Non-pigmented ciliary epithelial cell (primary cell): ENCODE data around the gene LONRF3.
A peak's percentile ranks its signal among the peaks of the same experiment; 100 is the strongest.

Experiments used
- DNase-seq: peaks from one replicate; pipeline ENCODE4 v3.0.0-alpha.2; 2010; ENCODE audit warnings: low read depth

LONRF3 gene

DNA sequence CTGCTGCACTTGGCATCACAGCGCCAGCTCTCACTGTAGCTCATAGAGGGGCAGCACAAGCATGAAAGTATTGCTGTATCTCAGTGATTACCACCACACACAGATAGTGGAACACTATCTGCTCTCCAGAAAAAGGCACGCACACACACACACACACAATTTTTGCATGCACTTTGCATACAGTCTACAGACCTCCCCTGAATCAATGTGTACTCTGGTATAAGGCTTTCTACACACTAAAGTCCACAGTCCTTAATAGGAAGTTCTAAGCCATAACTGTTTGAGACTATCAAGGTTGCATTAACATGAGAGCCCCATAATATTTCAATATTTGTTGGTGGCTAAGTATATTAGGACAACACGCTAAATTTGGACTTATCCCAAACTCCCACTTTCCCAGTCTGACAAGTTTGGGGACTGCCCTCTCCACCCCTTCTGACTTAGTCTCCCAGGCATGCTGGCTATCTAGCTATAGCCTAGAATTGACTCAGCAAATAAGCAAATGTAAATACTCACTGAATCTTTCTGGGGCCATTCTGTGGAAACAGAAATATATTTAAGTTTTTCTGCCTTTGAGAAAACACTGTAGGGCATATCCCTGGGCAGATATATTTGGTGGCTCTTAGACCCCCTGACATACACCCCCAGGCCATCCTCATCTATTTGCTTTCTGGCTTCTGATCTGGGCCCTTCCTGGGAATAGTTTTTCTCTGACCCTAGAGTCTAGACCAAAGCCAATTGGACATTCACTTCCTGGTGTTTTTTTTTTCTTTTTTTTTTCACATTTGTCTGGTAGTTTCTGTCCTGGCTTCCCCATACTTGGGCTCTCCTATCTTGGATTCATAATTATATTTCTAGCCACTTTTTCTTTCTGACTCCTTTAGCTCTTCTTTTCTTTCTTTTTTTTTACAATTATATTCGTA is 62.0 kb downstream of the LONRF3 start:
- no peak for DNase-seq

- DNase-seq = no peak
These were observed 66.0 kb downstream of the LONRF3 start for GRCh38 chrX:119040432-119040831.

GRCh38 chrX:119041175-119041574 is 66.8 kb downstream of the LONRF3 start:
- DNase-seq = peak; percentile 40

GRCh38 chrX:119042040-119042439 is 67.6 kb downstream of the LONRF3 start:
- no peak for DNase-seq

DNA sequence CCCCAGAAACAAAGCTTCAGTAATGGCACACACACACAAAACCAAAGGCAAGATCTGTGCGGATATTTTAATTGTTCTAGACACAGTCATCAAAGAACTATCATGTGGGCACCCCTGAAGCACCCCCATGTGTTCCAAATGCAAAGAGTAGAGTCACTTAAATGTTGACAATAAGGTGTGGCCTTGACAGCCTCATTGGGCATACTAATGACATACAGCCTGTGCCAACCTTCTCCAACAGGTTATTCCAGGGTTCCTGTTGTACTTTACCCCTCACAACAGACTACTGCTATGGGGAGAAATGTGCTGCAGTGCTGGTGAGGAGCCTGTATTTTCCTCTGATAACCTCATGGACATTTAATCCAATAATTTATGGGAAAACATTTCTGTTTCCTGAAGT is 68.6 kb downstream of the LONRF3 start:
- DNase-seq = no peak

DNA sequence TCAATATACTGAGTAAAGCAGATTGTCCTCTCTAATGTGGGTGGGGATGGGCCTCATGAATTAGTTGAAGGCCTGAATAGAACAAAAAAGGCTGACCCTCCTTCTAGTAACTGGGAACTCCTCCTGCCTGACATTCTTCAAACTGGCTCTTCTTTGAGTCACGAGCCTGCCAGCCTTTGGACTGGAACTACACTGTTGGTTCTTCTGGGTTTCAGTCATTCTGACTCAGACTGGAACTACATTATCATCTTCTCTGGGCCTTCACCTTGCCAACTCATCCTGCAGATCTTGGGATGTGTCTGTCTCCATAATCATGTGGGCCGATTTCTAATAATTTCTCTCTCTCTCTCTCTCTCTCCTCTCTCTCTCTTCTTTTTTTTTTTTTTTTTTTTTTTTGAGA is 71.5 kb downstream of the LONRF3 start:
- no peak for DNase-seq

DNA sequence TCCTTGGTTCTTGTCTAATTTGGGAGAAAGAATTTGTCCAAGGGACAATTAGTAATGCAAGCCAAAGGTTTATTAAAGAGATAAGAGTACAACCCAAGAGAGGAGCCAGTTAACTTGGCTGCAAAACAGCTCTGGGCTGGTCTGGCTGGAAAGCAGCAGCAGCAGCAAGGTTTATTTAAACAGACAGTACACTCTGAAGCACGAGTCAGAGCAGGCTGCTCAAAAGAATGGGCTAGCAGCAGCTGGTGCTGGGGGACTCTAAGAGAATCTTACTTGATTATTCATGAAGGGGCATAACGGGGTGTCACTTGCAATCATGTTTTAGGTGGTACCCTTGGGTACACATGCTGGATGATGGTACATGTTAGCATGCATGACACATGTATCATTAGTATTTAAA is 81.3 kb downstream of the LONRF3 start:
- DNase-seq = no peak

DNA sequence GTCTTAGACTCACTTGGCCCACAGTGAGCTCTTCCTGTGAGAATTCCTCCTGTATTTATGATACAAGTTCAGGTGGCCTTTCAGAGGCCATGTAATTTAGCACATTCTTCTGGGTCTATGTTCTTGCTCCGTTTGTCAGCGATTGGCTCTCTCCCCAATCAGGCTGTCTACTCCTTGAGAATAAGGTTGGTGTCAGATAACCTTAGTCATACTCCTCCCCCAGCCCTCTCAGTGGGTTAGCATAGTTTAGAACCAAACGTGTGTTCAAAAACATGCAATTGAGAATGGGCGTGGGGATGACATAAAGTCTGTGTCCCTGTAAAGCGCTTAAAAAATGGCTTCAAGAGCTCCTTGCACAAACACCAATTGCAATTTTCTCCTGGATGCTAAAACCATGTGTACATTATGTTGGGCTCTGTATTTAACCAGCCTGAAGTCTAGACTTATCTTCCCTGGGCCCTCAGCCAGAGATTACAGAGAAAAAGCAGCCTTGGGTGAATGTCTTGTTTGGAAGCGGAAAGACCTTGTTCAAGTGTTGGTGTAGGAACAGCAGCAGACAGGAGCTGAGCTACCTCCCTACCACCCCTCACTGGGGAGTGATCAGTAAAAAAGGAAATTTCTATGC is 88.4 kb downstream of the LONRF3 start:
- peak; percentile 24 for DNase-seq

DNA sequence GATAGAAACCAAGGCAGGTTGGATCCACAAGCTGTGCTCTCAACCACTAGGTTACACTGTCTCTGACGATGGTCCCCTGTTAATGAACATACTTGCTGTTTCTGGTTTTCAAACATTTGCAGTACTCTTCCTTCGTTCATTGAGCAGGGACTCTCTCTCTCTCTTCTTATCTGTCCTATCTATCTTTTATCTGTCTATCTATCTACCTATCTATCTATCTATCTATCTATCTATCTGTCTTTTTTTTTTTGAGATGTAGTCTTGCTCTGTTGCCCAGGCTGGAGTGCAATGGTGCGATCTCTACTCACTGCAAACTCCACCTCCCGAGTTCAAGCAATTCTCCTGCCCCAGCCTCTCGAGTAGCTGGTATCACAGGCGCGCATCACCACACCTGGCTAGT is 89.0 kb downstream of the LONRF3 start:
- DNase-seq = no peak

- no peak for DNase-seq
These were observed 92.8 kb downstream of the LONRF3 start for GRCh38 chrX:119067023-119067739.
